Neural progenitor cell (in vitro differentiated cells): ENCODE data around the gene CPM. TPM values are rescaled to one million over a fixed set of nuclear protein-coding genes. Genes with fewer than 3 reads are reported as not detected.

Source experiments
- DNase-seq: peaks from one replicate; pipeline ENCODE4 v3.0.0-alpha.2; 2016; ENCODE audit warnings: low spot score
- H2AFZ ChIP-seq: fragments of 200-600 bp; sonication (generic); replicated peaks from 2 replicates; pipeline ENCODE4 v1.6.1; 2016; ENCODE audit warnings: antibody characterized with exemption
- H3F3A ChIP-seq: fragments of 200-600 bp; sonication (generic); 2 replicates; pipeline ENCODE4 v1.6.1; 2016; ENCODE audit warnings: antibody characterized with exemption, low read depth
- H3K27ac ChIP-seq: fragments of 200-600 bp; sonication (generic); 2 replicates; pipeline ENCODE4 v1.5.1; 2016; ENCODE audit warnings: mild to moderate bottlenecking
- H3K27me3 ChIP-seq: fragments of 200-600 bp; sonication (generic); 2 replicates; pipeline ENCODE4 v1.6.1; 2016; ENCODE audit warnings: mild to moderate bottlenecking, moderate library complexity
- H3K36me3 ChIP-seq: fragments of 200-600 bp; sonication (generic); 2 replicates; pipeline ENCODE4 v1.5.1; 2016
- H3K4me1 ChIP-seq: fragments of 200-600 bp; sonication (generic); 2 replicates; pipeline ENCODE4 v1.6.1; 2016; ENCODE audit warnings: mixed run types
- H3K4me2 ChIP-seq: fragments of 200-600 bp; sonication (generic); 2 replicates; pipeline ENCODE4 v1.6.1; 2016
- H3K4me3 ChIP-seq: fragments of 200-600 bp; sonication (generic); 2 replicates; pipeline ENCODE4 v1.5.1; 2016
- H3K79me2 ChIP-seq: fragments of 200-600 bp; sonication (generic); 2 replicates; pipeline ENCODE4 v1.6.1; 2016; ENCODE audit warnings: low read depth
- H3K9ac ChIP-seq: fragments of 200-600 bp; sonication (generic); 2 replicates; pipeline ENCODE4 v1.6.1; 2016
- H3K9me3 ChIP-seq: fragments of 200-600 bp; sonication (generic); 2 replicates; pipeline ENCODE4 v1.5.1; 2016; ENCODE audit warnings: low read depth
- H4K20me1 ChIP-seq: fragments of 200-600 bp; sonication (generic); 2 replicates; pipeline ENCODE4 v1.6.1; 2016; ENCODE audit warnings: low read depth
- H3K27ac Mint-ChIP-seq: 3 replicates; pipeline ENCODE4 v1.8.0; 2021; ENCODE audit warnings: mixed read lengths
- H3K27me3 Mint-ChIP-seq: 2 replicates; pipeline ENCODE4 v1.8.0; 2022; ENCODE audit warnings: low read depth, mild to moderate bottlenecking, inconsistent platforms, moderate library complexity, mixed read lengths; ENCODE audit not compliant: insufficient read depth
- H3K36me3 Mint-ChIP-seq: 3 replicates; pipeline ENCODE4 v1.8.0; 2021; ENCODE audit warnings: mixed read lengths
- H3K4me1 Mint-ChIP-seq: 3 replicates; pipeline ENCODE4 v1.8.0; 2021; ENCODE audit warnings: mixed read lengths
- H3K4me3 Mint-ChIP-seq: 3 replicates; pipeline ENCODE4 v1.8.0; 2021; ENCODE audit warnings: mild to moderate bottlenecking, moderate library complexity, mixed read lengths
- H3K9me3 Mint-ChIP-seq: 3 replicates; pipeline ENCODE4 v1.8.0; 2020; ENCODE audit warnings: mixed read lengths
- EZH2 ChIP-seq: fragments of 200-600 bp; sonication (generic); IDR thresholded peaks from 2 replicates; pipeline ENCODE4 v1.6.1; 2017; ENCODE audit warnings: antibody characterized with exemption, mild to moderate bottlenecking, moderate library complexity
- EZH2phosphoT487 ChIP-seq: fragments of 200-600 bp; sonication (generic); IDR thresholded peaks from 2 replicates; pipeline ENCODE4 v1.6.1; 2017; ENCODE audit warnings: antibody characterized with exemption
- total RNA-seq: library from RNA; depleted of rRNA; stranded (reverse); fragments of >200 nt; gene quantifications from 2 replicates; pipeline ENCODE4 v1.2.3, GENCODE V29; 2015; ENCODE audit warnings: low replicate concordance
- TF ChIP-seq, protein P1 (sequence below): fragments of 200-600 bp; sonication (generic); IDR thresholded peaks from 2 replicates; pipeline ENCODE4 v1.5.1; 2017; ENCODE audit warnings: antibody characterized with exemption, mild to moderate bottlenecking

Gene CPM
- total RNA-seq, 1 donor from 2014 or later, result 0.02 TPM

- H2AFZ ChIP-seq, result no peak overlapping the region
- no peak for DNase-seq
- H3K9me3 ChIP-seq, result no peaks in the 10 kb centered on the region
- no peaks in the 10 kb centered on the region for H3K79me2 ChIP-seq
- peaks cover 26% of the 10 kb centered on the region for H3K36me3 Mint-ChIP-seq
- peaks cover 3% of the 10 kb centered on the region for H3K4me1 Mint-ChIP-seq
- H3K4me3 Mint-ChIP-seq, result no peak overlapping the region
- TF ChIP-seq EZH2, result no peak
- no peak for TF ChIP-seq EZH2phosphoT487
- TF ChIP-seq, protein P1, sequence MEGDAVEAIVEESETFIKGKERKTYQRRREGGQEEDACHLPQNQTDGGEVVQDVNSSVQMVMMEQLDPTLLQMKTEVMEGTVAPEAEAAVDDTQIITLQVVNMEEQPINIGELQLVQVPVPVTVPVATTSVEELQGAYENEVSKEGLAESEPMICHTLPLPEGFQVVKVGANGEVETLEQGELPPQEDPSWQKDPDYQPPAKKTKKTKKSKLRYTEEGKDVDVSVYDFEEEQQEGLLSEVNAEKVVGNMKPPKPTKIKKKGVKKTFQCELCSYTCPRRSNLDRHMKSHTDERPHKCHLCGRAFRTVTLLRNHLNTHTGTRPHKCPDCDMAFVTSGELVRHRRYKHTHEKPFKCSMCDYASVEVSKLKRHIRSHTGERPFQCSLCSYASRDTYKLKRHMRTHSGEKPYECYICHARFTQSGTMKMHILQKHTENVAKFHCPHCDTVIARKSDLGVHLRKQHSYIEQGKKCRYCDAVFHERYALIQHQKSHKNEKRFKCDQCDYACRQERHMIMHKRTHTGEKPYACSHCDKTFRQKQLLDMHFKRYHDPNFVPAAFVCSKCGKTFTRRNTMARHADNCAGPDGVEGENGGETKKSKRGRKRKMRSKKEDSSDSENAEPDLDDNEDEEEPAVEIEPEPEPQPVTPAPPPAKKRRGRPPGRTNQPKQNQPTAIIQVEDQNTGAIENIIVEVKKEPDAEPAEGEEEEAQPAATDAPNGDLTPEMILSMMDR, result no peak
- H3K4me1 ChIP-seq, result peaks cover 6% of the 10 kb centered on the region
- peaks cover 5% of the 10 kb centered on the region for H4K20me1 ChIP-seq
- H3K27me3 ChIP-seq, result no peaks in the 10 kb centered on the region
- no peak overlapping the region for H3K4me2 ChIP-seq
- H3K9me3 Mint-ChIP-seq, result no peaks in the 10 kb centered on the region
- H3K9ac ChIP-seq, result no peak overlapping the region
- no peaks in the 10 kb centered on the region for H3K27me3 Mint-ChIP-seq
- H3K4me3 ChIP-seq, result no peak overlapping the region
- peaks cover 22% of the 10 kb centered on the region for H3K36me3 ChIP-seq
- no peak overlapping the region for H3K27ac Mint-ChIP-seq
- no peak overlapping the region for H3K27ac ChIP-seq
- H3F3A ChIP-seq, result peaks cover 7% of the 10 kb centered on the region
These were observed 93.5 kb downstream of the CPM start for GRCh38 chr12:68839183-68840147.

- H3K27ac ChIP-seq, result no peak overlapping the region
These were observed 94.7 kb downstream of the CPM start for GRCh38 chr12:68838046-68838886.

DNA sequence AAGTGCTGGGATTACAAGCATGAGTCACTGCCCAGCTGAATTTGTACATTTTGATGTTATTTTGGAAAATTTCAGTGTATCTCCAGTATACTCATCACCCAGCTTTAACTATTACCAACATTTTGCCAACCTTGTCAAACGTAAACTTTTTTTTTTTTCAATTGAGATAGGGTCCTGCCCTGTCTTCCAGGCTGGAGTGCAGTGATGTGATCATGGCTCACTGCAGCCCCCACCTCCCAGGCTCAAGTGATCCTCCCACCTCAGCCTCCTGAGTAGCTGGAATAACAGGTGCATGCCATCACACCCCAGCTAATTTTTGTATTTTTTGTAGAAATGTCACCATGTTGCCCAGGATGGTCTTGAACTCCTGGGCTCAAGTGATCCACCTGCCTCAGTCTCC is 95.8 kb downstream of the CPM start:
- no peaks in the 10 kb centered on the region for H3K9me3 ChIP-seq
- no peaks in the 10 kb centered on the region for H3K27me3 ChIP-seq
- H3K4me2 ChIP-seq, result no peak overlapping the region
- Mint-ChIP-seq H3K9me3 (no peaks in the 10 kb centered on the region), H3K4me3 (no peak overlapping the region), H3K27me3 (no peaks in the 10 kb centered on the region), H3K36me3 (peaks cover 27% of the 10 kb centered on the region), H3K4me1 (peaks cover 3% of the 10 kb centered on the region), H3K27ac (no peak overlapping the region)
- H2AFZ ChIP-seq, result no peak overlapping the region
- H3K4me1 ChIP-seq, result peaks cover 6% of the 10 kb centered on the region
- peaks cover 7% of the 10 kb centered on the region for H3F3A ChIP-seq
- no peak for DNase-seq
- no peak overlapping the region for H3K9ac ChIP-seq
- H3K36me3 ChIP-seq, result peaks cover 30% of the 10 kb centered on the region
- H3K4me3 ChIP-seq, result no peak overlapping the region
- peaks cover 5% of the 10 kb centered on the region for H4K20me1 ChIP-seq
- H3K27ac ChIP-seq, result no peak overlapping the region
- peaks cover 7% of the 10 kb centered on the region for H3K79me2 ChIP-seq
- no peak for TF ChIP-seq EZH2
- TF ChIP-seq, protein P1, result no peak
- TF ChIP-seq EZH2phosphoT487, result no peak

More at GRCh38 chr12:68838046-68838886, 94.7 kb downstream of the CPM start:
- Mint-ChIP-seq H3K36me3 (peaks cover 27% of the 10 kb centered on the region), H3K4me3 (no peak overlapping the region), H3K27me3 (no peaks in the 10 kb centered on the region), H3K4me1 (peaks cover 3% of the 10 kb centered on the region), H3K27ac (no peak overlapping the region), H3K9me3 (no peaks in the 10 kb centered on the region)
- DNase-seq, result no peak
- Histone ChIP-seq H3K79me2 (peaks cover 7% of the 10 kb centered on the region), H3K4me1 (peaks cover 6% of the 10 kb centered on the region), H3K27me3 (no peaks in the 10 kb centered on the region), H3K9me3 (no peaks in the 10 kb centered on the region), H3K9ac (no peak overlapping the region), H2AFZ (no peak overlapping the region), H3K4me3 (no peak overlapping the region), H3K36me3 (peaks cover 28% of the 10 kb centered on the region), H3K4me2 (no peak overlapping the region), H3F3A (peaks cover 7% of the 10 kb centered on the region), H4K20me1 (peaks cover 5% of the 10 kb centered on the region)
- TF ChIP-seq EZH2 (no peak), EZH2phosphoT487 (no peak)
- TF ChIP-seq, protein P1, result no peak
